Subcutaneous abdominal adipose tissue (tissue), 5 donors: ENCODE results near the gene ACAD9.
"Not testable (repeated sequence)": the region's sequence is repeated elsewhere in the genome, so short reads cannot be mapped to it uniquely, and the experiment has no call there.

Experiments
- H3K27ac ChIP-seq: one replicate; pipeline ENCODE4 v1.7.0; 2013; ENCODE audit warnings: low read depth, mild to moderate bottlenecking, inconsistent platforms, low read length, moderate library complexity
- H3K27me3 ChIP-seq, 5 donors: one replicate each; pipeline ENCODE4 v1.7.0; 2013; ENCODE audit warnings: low read length in 5 of 5, inconsistent platforms in 1 of 5; ENCODE audit not compliant: control insufficient read depth in 5 of 5, insufficient read depth in 4 of 5
- H3K36me3 ChIP-seq, 5 donors: one replicate each; pipeline ENCODE4 v1.7.0; 2013; ENCODE audit warnings: low read length in 5 of 5; ENCODE audit not compliant: control insufficient read depth in 5 of 5, insufficient read depth in 5 of 5
- H3K4me1 ChIP-seq, 5 donors: one replicate each; pipeline ENCODE4 v1.7.0; 2013; ENCODE audit warnings: low read length in 5 of 5, mild to moderate bottlenecking in 3 of 5, moderate library complexity in 1 of 5; ENCODE audit not compliant: control insufficient read depth in 5 of 5, insufficient read depth in 5 of 5
- H3K4me3 ChIP-seq, 5 donors: one replicate each; pipeline ENCODE4 v1.7.0; 2013; ENCODE audit warnings: low read length in 5 of 5, low read depth in 1 of 5
- H3K9ac ChIP-seq, 5 donors: one replicate each; pipeline ENCODE4 v1.7.0; 2013; ENCODE audit warnings: low read length in 5 of 5, mild to moderate bottlenecking in 4 of 5, moderate library complexity in 3 of 5
- H3K9me3 ChIP-seq, 5 donors: one replicate each; pipeline ENCODE4 v1.7.0; 2013; ENCODE audit warnings: low read length in 5 of 5; ENCODE audit not compliant: control insufficient read depth in 5 of 5
- donor health status: healthy.
- donor health status: healthy.
- donor health status: healthy.
- donor health status: healthy.
- donor health status: healthy.

ACAD9 gene

DNA sequence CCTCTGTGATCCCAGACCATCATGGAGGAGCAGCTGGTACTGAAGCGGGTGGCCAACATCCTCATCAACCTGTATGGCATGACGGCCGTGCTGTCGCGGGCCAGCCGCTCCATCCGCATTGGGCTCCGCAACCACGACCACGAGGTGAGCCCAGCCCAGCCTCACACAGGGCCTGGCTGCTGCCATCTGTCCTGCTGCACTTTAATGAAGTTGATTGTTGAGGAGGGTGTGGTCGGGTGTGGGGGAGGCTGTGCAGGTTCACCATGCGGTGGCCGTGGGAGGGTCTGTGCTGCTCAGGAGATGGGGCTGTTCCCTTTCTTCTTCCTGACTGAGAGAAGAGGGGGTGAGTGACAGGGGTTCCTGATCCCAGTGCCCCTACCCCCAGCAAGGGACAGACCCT, 30.6 kb downstream of the ACAD9 start:
- Histone ChIP-seq H3K27ac (no peak overlapping the region), H3K36me3 (peaks cover 0 to 99% (median 96%) of the 10 kb centered on the region in 5 donors), H3K9me3 (no peaks in the 10 kb centered on the region), H3K4me1 (peaks cover 0 to 17% (median 5%) of the 10 kb centered on the region in 5 donors), H3K4me3 (no peak overlapping the region), H3K9ac (no peak overlapping the region), H3K27me3 (no peaks in the 10 kb centered on the region)

DNA sequence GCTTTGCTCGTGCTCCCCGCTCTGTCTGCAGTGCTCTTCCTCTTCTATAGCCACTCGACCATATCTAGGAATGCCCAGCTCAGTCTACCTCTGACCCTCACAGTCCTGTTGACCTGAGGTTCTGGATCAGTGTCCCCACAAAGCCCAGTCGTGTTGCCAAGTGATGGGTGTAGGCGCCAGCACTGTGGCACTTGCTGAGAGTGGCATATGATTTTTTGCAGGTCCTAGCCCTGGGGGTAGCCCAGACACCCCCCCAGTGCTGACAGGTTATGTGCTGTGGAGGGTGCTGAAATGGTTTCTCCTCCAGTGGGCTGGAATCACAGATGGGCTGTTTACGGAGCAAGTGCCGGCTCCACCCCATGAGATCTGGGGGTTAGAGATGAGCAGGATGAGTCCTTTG, 32.5 kb downstream of the ACAD9 start:
- no peak overlapping the region for H3K27ac ChIP-seq

DNA sequence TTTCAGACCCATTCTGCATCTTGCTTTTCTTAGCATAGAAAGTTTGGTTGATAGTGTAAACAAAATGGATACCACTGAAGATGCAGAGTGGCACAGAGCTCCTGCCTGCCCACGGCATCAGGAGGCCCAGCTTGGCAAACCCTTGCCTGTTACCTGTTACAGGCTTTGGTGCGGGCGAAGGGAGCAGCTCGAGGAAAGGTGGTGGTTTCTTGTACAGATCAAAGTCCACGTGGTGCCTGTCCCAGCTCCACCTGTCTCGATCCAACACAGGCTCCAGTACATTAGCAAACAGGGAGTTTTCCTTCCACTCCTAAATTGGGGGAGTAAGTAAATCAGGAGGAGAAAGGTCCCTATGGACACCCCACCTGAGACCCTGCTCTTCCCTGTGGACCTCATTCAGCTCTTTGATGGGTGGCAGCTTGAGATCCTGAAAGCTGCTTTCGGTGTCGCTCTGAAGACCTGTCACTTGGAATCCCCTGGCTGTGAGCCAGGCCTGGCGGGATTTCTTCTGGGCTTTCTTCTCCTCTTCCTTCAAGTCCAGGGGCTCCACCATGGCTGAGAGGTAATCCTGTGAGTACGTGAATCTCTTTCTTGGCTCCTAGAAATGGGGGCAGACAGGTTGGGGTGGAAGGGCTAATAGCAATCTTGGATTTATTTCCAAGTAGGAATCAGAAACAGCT, 35.7 kb downstream of the ACAD9 start:
- Histone ChIP-seq H3K4me1 (peaks cover 0 to 23% (median 8%) of the 10 kb centered on the region in 5 donors), H3K36me3 (peaks cover 5 to 63% (median 58%) of the 10 kb centered on the region in 5 donors), H3K27me3 (no peaks in the 10 kb centered on the region), H3K9ac (no peak overlapping the region), H3K4me3 (no peak overlapping the region), H3K9me3 (no peaks in the 10 kb centered on the region), H3K27ac (no peak overlapping the region)

More for the DNA sequence above, 32.5 kb downstream of the ACAD9 start:
- Histone ChIP-seq H3K4me3 (no peak overlapping the region), H3K4me1 (peaks cover 0 to 17% (median 5%) of the 10 kb centered on the region in 5 donors), H3K9me3 (no peaks in the 10 kb centered on the region), H3K36me3 (peaks cover 5 to 95% (median 90%) of the 10 kb centered on the region in 5 donors), H3K9ac (no peak overlapping the region), H3K27me3 (no peaks in the 10 kb centered on the region)

DNA sequence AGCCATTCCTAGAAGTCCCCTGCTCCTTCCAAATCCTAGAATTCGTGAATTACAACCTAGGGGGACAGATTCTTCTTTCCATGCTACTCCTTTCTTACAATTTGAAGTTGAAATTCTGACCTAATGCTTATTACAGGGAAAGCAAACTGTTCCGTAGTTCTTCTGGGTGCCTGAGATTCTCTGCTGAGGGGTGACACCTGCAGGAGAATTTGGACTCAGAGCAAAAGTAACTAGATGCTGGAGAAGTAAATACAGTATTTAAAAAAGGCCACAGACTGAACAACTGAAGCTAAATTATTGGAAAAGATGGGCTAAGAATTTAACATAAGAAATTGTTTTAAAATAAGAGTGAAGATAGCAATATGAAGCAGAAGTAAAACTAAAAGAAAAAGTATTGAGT, 37.9 kb downstream of the ACAD9 start:
- Histone ChIP-seq H3K36me3 (peaks cover 5 to 43% (median 38%) of the 10 kb centered on the region in 5 donors), H3K27ac (no peak overlapping the region)

DNA sequence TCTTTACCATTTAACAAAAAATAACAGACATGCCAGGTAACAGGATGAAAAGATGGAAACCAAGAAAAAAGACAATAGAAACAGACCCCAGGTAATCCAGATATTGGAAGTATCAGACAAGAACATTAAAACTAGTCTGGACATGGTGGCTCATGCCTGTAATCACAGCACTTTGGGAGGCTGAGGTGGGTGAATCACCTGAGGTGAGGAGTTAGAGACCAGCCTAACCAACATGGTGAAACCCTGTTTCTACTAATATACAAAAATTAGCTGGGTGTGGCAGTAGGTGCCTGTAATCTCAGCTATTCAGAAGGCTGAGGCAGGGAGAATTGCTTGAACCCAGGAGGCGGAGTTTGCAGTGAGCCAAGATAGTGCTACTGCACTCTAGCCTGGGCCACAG, 40.6 kb downstream of the ACAD9 start:
- Histone ChIP-seq H3K4me1 (peaks cover 0 to 11% (median 5%) of the 10 kb centered on the region in 5 donors), H3K9me3 (peaks cover 0 to 31% (median 11%) of the 10 kb centered on the region in 5 donors)

More for the DNA sequence above, 37.9 kb downstream of the ACAD9 start:
- Histone ChIP-seq H3K27me3 (no peaks in the 10 kb centered on the region), H3K9ac (no peak overlapping the region), H3K9me3 (peaks cover 0 to 13% (median 5%) of the 10 kb centered on the region in 5 donors), H3K4me1 (peaks cover 0 to 11% (median 5%) of the 10 kb centered on the region in 5 donors), H3K4me3 (no peak overlapping the region)

DNA sequence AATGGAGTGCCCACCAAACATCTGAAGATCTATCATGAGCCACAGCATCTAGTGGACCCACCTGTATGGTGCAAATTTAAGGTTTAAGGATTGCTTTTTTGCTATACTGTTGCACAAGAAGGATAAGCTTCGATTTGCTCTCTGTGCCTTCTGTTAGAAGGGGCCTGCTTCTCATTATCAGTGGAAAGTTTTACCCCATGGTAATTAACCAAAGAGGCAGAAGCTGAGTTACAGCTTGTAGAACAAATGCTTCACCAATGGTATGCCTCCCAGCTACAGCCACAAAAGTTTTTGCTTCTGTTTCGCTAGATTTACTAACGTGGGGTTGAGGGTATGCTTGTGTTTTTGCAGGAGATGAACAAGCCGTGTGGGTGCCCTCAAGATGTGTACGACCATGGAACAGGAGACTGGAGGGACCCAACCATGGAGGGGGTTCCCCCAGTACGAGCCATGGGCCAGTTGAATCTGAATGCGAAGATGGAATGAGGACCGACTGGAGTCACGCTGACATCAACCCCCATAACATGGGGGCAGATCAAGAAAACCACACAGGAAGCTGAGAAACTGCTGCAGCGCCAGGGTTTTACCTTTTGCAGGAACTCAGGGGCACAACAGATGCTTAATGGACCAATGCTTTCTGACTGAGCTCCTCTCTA, 43.5 kb downstream of the ACAD9 start:
- H3K27me3 ChIP-seq: no peaks in the 10 kb centered on the region
- no peaks in the 10 kb centered on the region for H3K36me3 ChIP-seq
- no peak overlapping the region for H3K9ac ChIP-seq
- H3K9me3 ChIP-seq: peaks cover 0 to 33% (median 17%) of the 10 kb centered on the region in 5 donors
- no peak overlapping the region for H3K27ac ChIP-seq
- no peak overlapping the region for H3K4me3 ChIP-seq
- H3K4me1 ChIP-seq: peaks cover 0 to 11% (median 5%) of the 10 kb centered on the region in 5 donors

More for the DNA sequence above, 40.6 kb downstream of the ACAD9 start:
- Histone ChIP-seq H3K4me3 (no peak overlapping the region), H3K9ac (no peak overlapping the region), H3K27me3 (no peaks in the 10 kb centered on the region), H3K36me3 (peaks cover 5 to 16% (median 11%) of the 10 kb centered on the region in 5 donors), H3K27ac (no peak overlapping the region)

DNA sequence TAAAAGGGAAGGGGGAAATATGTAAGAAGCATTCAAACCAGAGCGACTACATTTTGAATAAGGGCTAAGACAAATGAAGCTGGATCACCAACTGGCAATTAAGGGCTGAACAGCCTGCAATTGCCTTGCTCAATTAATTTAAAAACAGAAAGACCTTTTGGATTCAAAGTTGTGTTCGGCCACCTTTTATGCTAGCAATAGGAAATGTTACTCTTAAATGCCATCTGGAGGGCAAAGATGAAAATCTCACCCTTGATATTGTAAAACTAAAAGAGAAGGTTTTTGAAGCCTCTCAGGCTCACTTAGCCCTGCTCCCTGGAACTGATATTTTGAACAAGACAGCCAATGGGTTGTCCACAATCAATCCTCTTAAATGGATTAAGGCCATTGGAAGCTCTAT, 44.2 kb downstream of the ACAD9 start:
- Histone ChIP-seq H3K9ac (no peak overlapping the region), H3K4me3 (no peak overlapping the region), H3K36me3 (no peaks in the 10 kb centered on the region), H3K27ac (no peak overlapping the region), H3K27me3 (no peaks in the 10 kb centered on the region), H3K9me3 (peaks cover 0 to 33% (median 17%) of the 10 kb centered on the region in 5 donors), H3K4me1 (peaks cover 0 to 11% (median 5%) of the 10 kb centered on the region in 5 donors)

DNA sequence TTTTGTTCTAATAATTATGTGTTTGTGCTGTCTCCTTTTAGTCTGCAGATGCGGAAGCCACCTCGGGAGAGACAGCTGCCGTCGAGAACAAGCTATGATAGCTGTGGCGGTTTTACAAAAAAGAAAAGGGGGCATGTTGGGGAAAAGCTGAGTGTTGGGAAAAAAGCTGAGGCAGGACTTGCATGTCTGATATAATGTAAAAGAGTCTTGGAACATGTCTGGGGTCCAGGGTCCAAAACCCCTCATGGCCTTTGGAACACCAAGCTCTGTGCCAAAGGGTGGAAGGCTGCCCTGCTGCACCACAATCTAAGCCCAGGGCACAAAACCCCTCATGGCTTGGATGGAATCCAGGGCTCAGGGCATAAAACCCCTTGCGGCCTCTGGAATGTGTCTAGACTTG, 44.6 kb downstream of the ACAD9 start:
- not testable (repeated sequence) for H3K4me3 ChIP-seq, H3K27ac ChIP-seq, H3K27me3 ChIP-seq, H3K9ac ChIP-seq, H3K36me3 ChIP-seq
- H3K4me1 ChIP-seq: peaks cover 0 to 11% (median 5%) of the 10 kb centered on the region in 5 donors
- H3K9me3 ChIP-seq: peaks cover 0 to 34% (median 17%) of the 10 kb centered on the region in 5 donors

DNA sequence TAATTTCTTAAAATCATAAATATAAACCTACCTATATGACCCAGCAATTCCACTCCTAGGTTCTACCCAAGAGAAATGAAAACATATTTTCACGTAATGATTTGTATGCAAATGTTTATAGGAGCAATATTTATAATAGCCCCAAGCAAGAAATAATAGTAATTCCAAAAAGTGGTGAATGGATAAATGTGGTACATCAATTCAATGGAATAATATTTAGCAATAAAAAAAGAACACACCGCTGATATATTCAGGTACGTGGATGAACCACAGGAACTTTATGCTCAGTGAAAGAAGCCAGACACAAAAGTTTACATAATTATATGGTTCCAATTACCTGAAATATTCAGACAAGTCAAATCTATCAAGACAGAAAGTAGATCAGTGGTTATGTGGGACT, 49.9 kb downstream of the ACAD9 start:
- no peaks in the 10 kb centered on the region for H3K36me3 ChIP-seq
- H3K27me3 ChIP-seq: peaks cover 0 to 4% (median 0%) of the 10 kb centered on the region in 5 donors
- H3K4me3 ChIP-seq: no peak overlapping the region
- H3K27ac ChIP-seq: no peak overlapping the region
- H3K9me3 ChIP-seq: peaks cover 3 to 14% (median 12%) of the 10 kb centered on the region in 5 donors
- no peak overlapping the region for H3K9ac ChIP-seq
- H3K4me1 ChIP-seq: no peaks in the 10 kb centered on the region

DNA sequence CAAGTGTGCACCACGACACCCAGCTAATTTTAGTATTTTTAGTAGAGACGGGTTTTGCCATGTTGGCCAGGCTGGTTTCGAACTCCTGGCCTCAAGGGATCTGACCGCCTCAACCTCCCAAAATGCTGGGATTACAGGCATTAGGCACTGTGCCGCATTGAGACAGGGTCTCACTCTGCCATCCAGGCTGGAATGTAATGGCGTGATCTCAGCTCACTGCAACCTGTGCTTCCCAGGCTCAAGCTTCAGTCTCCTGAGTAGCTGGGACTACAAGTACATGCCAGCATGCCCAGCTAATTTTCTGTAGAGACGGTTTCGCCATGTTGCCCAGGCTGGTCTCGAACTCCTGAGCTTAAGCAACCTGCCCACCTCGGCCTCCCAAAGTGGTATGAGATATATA, 51.6 kb downstream of the ACAD9 start:
- H3K4me3 ChIP-seq: no peak overlapping the region

More for the DNA sequence above, 51.6 kb downstream of the ACAD9 start:
- Histone ChIP-seq H3K4me1 (no peaks in the 10 kb centered on the region), H3K36me3 (no peaks in the 10 kb centered on the region), H3K27ac (no peak overlapping the region), H3K9ac (no peak overlapping the region), H3K27me3 (peaks cover 0 to 8% (median 0%) of the 10 kb centered on the region in 5 donors), H3K9me3 (peaks cover 0 to 7% (median 3%) of the 10 kb centered on the region in 5 donors)
